Stimulated activated CD8-positive, alpha-beta memory T cell treated with anti-CD3 and anti-CD28 coated beads, Interleukin-15, amount 100 ng/mL, for 24 hours (primary cell): Measurements from ENCODE around the gene RFPL4AL1.
"Not testable (repeated sequence)": the region's sequence is repeated elsewhere in the genome, so short reads cannot be mapped to it uniquely, and the experiment has no call there.

Source experiments
- DNase-seq: peaks from one replicate; pipeline ENCODE4 v3.0.0-alpha.2; 2020; ENCODE audit warnings: low read depth

The RFPL4AL1 gene

GRCh38 chr19:55768818-55769217 is at the start of gene RFPL4AL1:
Gene RFPL4AL1, plus strand, starts transcription at chr19:55769118. Its CDS starts 2,687 bp downstream, at chr19:55771805.
- DNase-seq: not testable (repeated sequence)

GRCh38 chr19:55720214-55720746 is 48.6 kb upstream of the RFPL4AL1 start:
- no peak for DNase-seq

- no peak for DNase-seq
These were observed 48.1 kb upstream of the RFPL4AL1 start for GRCh38 chr19:55720801-55721200.

- DNase-seq: no peak
These were observed 45.4 kb upstream of the RFPL4AL1 start for GRCh38 chr19:55723491-55723890.

- DNase-seq: not testable (repeated sequence)
These were observed 38.5 kb upstream of the RFPL4AL1 start for GRCh38 chr19:55730378-55730777.

GRCh38 chr19:55738302-55738701 is 30.6 kb upstream of the RFPL4AL1 start, which contains the start of gene NLRP9:
Gene NLRP9, minus strand, starts transcription at chr19:55738402. Its CDS starts 28 bp downstream, at chr19:55738374.
- DNase-seq: no peak

- no peak for DNase-seq
These were observed 18.2 kb upstream of the RFPL4AL1 start for GRCh38 chr19:55750715-55751114.

- DNase-seq: no peak
These were observed 15.5 kb upstream of the RFPL4AL1 start for GRCh38 chr19:55753401-55753800.

GRCh38 chr19:55756808-55757207 is 12.1 kb upstream of the RFPL4AL1 start:
- not testable (repeated sequence) for DNase-seq

GRCh38 chr19:55758797-55759196 is 10.1 kb upstream of the RFPL4AL1 start, which contains the start of gene RFPL4A:
Gene RFPL4A, plus strand, starts transcription at chr19:55759097. Its CDS starts 2,704 bp downstream, at chr19:55761801.
- not testable (repeated sequence) for DNase-seq

GRCh38 chr19:55766466-55766865 is 2.5 kb upstream of the RFPL4AL1 start:
- DNase-seq: no peak

- DNase-seq: not testable (repeated sequence)
These were observed 714 bp downstream of the RFPL4AL1 start for GRCh38 chr19:55769632-55770031.

- DNase-seq: no peak
These were observed 8.6 kb downstream of the RFPL4AL1 start for GRCh38 chr19:55777528-55777927.

- DNase-seq: no peak
These were observed 9.4 kb downstream of the RFPL4AL1 start for GRCh38 chr19:55778331-55778730.

GRCh38 chr19:55781112-55781511 is 12.2 kb downstream of the RFPL4AL1 start:
- no peak for DNase-seq

- DNase-seq: no peak
These were observed 26.1 kb downstream of the RFPL4AL1 start for GRCh38 chr19:55795021-55795420.

- DNase-seq: no peak
These were observed 32.5 kb downstream of the RFPL4AL1 start for GRCh38 chr19:55801416-55801815.

- DNase-seq: no peak
These were observed 33.4 kb downstream of the RFPL4AL1 start for GRCh38 chr19:55802281-55802680.

GRCh38 chr19:55809381-55810058 is 40.6 kb downstream of the RFPL4AL1 start:
- no peak for DNase-seq

GRCh38 chr19:55811340-55811739 is 42.4 kb downstream of the RFPL4AL1 start:
- no peak for DNase-seq

- DNase-seq: no peak
These were observed 43.5 kb downstream of the RFPL4AL1 start for GRCh38 chr19:55812449-55812848.

- DNase-seq: no peak
These were observed 45.0 kb downstream of the RFPL4AL1 start for GRCh38 chr19:55813906-55814305.

- DNase-seq: no peak
These were observed 51.1 kb downstream of the RFPL4AL1 start for GRCh38 chr19:55820037-55820436.
